A549 (cell line): ENCODE measurements around the gene CTNNA3.

Experiments
- ATOH8 ChIP-seq: fragments of 250-450 bp; sonication (Bioruptor Pico); IDR thresholded peaks from 2 replicates; pipeline ENCODE4 v1.5.0; 2020; ENCODE audit warnings: low read depth, mild to moderate bottlenecking, moderate library complexity
- CTCF ChIP-seq: fragments of >200 bp; sonication (Bioruptor Twin); formaldehyde crosslinking; IDR thresholded peaks from 3 replicates; pipeline ENCODE4 v1.5.1; 2016
- POLR2A ChIP-seq: IDR thresholded peaks from 2 replicates; pipeline ENCODE4 v1.6.1; 2012; ENCODE audit warnings: mild to moderate bottlenecking, low read length
- RAD21 ChIP-seq, 2 experiments: fragments of >200 bp in 1 of 2; sonication (Bioruptor Twin) in 1 of 2; formaldehyde crosslinking in 1 of 2; IDR thresholded peaks in 1 of 2; conservative IDR thresholded peaks in 1 of 2; 2 replicates in 1 of 2; 3 replicates in 1 of 2; pipeline ENCODE4 v1.6.1; 2012 to 2018; ENCODE audit warnings: inconsistent platforms in 1 of 2
- REST ChIP-seq: fragments of 200-600 bp; sonication (generic); IDR thresholded peaks from 2 replicates; pipeline ENCODE4 v1.6.1; 2016; ENCODE audit warnings: antibody characterized with exemption, mild to moderate bottlenecking, moderate library complexity

- TF ChIP-seq POLR2A = no peak
- TF ChIP-seq CTCF = no peak
- TF ChIP-seq REST = no peak
- TF ChIP-seq ATOH8 = no peak
- TF ChIP-seq RAD21 (conservative IDR thresholded peaks at IDR 0.05 in 1 of 2, IDR thresholded peaks at IDR 0.05 in 1 of 2) = no peak
Observed at GRCh38 chr10:66252986-66253385, 1443.0 kb downstream of the CTNNA3 start.
